SW480 (cell line): ENCODE measurements around the gene COX19.

Experiments used
- DNase-seq: peaks from one replicate; pipeline ENCODE4 v3.0.0-alpha.2; 2016; ENCODE audit warnings: low spot score

Gene COX19

GRCh38 chr7:978049-978346, 2.6 kb upstream of the COX19 start:
- no peak for DNase-seq

DNA sequence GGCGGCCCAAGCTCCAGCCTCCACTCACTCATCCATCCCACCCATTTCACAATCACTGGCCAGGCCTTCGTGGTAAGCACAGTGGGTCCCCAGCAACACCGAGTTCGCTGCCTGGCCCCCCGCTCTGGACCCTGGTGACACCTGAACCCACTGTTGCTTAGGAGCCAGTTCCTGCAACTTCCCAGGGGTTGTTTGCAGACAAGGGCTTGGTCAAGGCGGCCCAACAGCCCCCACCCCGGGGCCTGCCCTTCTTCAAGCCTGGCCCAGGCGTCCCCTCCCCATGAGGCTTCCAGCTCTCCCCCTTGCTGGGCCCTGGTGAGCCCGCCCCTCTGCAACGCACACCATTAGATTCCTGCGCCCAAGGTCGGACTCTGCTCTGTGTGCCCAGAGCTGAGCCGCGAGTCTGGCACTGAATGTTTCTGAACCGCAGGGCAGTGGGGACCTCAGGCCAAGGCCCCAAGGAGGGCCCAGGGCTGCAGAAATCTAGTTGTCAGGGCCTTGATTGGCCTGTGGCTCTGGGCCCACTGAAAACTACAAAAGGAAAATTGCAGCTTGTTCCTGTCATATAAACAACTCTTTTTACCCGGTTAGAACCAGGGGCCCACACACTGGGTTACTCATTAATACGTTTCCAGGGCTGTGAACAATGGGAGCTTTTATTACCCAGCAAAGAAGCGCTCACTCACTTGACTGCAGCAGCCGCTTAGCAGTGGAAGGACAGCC, 2.1 kb upstream of the COX19 start:
- peak; percentile 99 for DNase-seq

DNA sequence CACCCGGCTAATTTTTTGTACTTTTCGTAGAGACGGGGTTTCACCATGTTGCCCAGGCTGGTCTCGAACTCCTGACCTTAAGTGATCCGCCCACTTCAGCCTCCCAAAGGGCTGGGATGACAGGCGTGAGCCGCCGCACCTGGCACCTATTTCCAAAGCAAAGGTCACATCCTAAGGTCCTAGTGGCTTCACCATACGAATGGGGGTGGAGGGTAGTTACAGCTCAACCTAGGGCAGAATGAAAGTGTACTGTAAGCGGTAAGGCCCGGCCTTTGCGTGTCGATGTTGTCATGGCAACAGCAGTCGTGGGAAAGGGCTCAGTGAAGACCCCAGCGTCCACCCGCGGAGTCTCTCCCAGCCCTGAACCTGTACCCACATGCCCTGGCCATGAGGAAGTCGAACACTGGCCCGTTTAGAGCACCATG, 1.6 kb upstream of the COX19 start:
- peak; percentile 68 for DNase-seq

DNA sequence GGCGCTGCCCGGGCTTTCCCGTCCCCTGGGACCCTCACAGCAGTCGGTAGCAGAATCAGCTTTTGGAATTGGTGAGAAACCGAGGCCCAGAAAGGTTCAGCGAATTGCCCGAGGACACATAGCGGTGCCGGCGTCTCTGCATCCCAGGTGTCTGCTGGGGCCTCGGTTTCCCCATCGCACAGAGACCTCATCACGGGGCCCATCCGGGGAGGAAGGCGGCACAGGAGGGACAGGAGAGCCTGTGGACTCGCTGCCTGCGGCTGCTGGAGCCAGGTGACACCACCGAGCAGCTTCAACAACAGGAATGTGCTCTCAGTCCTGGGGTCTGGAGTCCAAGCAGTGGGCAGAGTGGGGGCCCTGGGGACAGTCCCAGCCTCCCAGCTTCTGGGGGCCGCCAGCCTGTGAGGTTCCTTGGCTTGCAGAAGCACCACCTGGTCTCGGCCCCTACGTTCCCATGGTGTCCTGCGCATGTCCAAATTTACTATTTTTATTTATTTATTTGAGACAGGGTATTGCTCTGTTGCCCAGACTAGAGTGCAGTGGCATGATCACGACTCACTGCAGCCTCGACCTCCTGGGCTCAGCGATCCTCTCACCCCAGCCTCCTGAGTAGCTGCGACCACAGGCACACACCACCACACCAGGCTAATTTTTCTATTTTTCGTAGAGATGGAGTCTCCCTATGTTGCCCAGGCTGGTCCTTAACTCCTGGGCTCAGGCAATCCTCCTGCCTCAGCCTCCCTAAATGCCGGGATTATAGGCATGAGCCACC, 539 bp upstream of the COX19 start:
- DNase-seq, result no peak

DNA sequence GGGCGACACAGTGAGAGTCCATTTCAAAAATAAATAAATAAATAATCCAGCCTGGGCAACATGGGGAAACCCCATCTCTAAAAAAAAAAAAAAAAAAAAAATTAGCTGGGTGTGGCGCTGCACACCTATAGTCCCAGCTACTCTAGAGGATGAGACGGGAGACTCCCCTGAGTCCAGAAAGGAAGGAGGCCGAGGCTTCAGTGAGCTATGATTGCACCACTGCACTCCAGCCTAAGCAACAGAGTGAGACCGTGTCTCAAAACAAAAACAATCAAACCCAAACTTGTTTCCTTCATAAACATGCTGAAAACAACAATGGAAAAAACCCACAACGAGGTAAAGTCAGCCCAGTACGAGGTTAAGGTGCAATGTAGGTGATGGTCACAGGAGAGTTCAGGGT, 1.2 kb downstream of the COX19 start:
- DNase-seq, result peak; percentile 52

- no peak for DNase-seq
Observed at GRCh38 chr7:973312-973711, 2.0 kb downstream of the COX19 start.

GRCh38 chr7:972676-973309, 2.6 kb downstream of the COX19 start:
- DNase-seq, result no peak

- DNase-seq, result no peak
Observed at GRCh38 chr7:972110-972509, 3.2 kb downstream of the COX19 start.

DNA sequence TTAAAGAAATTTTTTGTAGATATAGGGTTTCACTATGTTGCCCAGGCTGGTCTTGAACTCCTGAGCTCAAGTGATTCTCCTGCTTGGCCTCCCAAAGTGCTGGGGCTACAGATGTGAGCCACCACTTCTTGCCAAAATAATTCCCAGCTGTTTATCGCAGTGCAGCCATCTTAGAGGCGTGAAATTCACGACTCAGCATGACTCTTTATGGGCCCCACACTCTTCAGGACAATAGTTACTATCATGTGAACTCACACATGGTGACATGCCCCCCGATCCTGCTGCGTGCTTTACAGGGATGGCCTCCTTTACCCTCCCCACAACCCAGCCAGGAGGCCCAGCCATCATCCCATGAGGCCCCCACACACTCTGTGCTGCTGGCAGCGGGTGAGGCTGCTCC, 4.6 kb downstream of the COX19 start:
- no peak for DNase-seq

DNA sequence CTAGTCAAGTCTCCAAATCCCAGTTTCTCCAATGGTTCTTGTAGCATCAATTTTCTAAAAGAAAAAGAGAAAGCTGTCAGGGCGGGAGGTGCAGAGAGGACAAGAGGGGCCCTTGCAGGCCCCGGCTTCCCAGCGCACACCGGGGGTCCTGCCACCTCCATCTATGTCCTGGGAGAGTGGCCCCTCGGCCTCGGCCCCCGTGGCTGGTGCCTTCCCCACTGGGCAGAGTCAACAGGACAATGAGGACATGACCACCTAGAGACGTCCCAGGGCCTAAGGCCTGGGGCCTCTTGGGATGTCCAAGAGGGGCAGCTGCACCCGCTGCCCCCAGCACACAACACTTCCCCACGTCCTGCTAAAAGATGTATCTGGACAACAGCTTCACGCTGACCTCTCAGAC, 5.9 kb downstream of the COX19 start:
- DNase-seq, result no peak

DNA sequence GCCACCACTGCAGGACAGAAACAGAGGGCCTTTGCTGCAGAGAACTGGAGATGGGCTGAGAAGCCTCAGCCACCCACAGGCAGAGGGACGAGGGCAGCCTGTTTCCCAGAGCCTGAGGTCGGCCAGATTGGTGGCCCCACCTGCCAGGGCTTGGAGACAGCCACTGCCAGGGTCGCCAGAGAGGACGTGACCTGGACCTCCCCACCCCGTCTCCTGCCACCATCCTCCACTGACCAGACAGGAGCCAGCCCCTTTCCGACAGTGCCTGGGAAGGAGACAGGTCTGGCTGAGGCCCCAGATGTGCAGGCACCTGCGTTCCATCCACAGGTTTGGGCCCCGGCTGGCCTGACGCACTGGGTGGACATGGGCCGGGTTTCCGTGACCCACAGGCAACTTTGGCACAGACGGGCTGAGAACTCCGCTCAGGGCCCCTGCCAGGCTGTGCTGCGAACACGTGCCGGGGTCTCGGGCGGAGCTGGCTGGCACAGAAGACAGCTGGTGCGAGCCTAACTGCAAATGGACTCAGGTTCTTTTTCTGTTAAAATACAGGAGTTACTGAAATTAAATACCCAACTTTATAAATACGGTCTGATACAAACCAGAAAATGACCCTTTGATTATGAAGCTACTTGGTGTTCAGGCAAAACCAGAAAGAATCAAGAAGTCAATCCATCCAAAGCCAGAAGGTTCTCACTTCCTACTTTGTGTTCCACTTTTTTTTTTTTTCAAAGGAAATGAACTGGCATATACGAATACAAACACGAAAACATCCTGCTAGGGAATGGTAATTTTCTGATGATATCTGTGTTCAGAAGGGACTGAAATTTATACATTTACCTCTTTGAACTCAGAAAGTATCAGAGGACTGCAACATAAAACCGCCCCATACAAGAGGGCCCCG, 6.9 kb downstream of the COX19 start:
- no peak for DNase-seq

DNA sequence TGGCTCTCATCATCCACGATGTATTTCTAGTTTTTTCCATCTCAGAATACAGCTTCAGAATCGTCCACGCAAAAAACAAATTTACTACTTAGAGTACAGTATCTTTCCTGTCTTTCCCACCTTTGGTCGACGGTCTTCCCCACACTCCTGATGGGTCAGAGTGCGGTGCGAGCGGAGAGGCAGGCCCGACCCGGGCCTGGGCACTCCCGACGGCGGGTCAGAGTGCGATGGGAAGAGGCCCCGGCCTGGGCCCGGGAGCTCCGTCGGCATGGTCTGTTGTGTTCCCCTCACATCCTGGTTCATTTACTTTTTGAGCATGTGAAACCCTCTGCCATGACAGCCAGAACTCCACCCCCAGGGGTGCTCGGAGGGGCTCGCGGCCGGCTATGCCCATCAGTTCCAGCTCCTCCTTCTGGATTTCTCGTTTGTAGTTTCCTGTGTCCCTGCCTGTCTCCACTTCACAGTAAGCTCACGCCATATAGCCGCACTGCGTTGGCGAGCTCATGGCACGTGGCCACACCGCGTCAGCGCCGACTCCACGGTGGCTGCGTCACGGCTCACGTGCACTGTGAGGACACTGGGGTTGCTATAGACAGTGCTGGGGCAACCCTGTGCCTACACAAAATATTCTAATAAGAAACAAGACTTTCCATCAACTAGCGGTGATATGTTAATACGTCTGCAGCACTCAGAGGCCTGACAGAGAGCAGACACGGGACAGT, 7.8 kb downstream of the COX19 start:
- DNase-seq, result no peak

DNA sequence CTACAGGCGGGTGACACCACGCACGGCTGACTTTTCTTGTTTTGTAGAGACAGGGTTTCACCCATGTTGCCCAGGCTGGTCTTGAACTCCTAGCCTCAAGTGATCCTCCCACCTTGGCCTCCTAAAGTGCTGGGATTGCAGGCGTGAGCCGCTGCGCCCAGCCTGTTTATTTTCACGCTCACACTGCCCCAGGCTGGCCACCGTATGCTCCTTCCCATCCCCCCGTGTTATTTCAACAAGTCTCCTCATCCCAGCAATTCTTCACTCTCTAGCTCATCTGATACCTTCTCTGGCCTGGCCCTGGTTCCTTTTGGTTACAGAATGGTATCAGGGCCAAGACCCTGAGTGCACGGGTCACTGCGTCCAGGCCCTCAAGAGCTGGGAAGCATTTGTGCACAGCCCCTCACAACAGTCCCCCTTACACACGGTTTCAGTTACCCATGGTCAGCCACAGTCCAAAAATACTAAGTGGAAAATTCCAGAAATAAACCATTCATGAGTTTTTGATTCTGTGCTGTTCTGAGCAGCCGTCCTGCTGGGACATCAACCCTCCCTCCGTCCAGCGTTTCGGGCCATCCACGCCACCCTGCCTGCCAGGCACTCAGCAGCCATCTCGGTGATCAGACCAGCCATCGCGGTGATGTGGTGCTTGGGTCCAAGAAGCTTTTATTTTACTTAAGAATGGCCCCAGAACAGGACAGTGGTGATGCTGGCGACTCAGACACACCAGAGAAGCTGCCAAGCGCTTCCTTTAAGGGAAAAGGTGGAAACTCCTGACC, 8.9 kb downstream of the COX19 start:
- no peak for DNase-seq

DNA sequence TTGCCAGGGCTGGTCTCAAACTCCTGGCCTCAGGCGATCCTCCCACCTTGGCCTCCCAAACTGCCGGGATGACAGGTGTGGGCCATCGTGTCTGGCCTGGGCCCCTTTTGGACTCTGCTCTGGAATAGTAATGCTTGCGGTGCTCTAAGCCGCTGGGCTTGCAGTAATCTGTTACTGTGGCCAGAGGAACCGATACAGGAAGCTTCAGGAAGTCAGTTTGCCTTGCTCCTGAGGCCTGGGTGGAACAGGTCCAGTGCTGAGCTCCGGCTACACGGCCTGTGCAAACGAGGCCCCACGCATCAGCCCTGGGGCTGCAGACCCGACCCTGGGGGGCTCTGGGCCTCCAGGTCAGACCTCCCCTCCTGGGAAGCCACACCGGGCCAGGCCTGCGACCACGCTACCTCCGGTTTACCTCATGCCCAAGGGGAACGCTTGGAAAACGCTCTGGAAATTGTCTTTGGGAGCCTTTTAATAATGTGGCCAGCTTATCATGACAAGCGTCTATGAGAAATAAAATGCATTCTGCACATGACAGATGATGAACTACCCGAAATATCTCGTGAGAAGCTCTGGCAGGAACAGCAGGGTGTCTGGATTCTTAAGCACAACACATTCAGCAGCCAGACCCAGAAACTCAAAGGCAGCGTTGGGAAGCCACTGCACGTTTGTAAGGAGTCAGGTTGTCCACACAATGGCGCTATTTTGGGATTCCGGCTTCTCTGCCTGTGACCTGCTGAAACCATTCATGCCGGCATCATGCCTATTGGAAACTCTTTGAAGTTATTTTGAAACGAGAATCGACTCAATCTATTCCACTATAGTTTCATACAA, 10.7 kb downstream of the COX19 start:
- peak; percentile 62 for DNase-seq

DNA sequence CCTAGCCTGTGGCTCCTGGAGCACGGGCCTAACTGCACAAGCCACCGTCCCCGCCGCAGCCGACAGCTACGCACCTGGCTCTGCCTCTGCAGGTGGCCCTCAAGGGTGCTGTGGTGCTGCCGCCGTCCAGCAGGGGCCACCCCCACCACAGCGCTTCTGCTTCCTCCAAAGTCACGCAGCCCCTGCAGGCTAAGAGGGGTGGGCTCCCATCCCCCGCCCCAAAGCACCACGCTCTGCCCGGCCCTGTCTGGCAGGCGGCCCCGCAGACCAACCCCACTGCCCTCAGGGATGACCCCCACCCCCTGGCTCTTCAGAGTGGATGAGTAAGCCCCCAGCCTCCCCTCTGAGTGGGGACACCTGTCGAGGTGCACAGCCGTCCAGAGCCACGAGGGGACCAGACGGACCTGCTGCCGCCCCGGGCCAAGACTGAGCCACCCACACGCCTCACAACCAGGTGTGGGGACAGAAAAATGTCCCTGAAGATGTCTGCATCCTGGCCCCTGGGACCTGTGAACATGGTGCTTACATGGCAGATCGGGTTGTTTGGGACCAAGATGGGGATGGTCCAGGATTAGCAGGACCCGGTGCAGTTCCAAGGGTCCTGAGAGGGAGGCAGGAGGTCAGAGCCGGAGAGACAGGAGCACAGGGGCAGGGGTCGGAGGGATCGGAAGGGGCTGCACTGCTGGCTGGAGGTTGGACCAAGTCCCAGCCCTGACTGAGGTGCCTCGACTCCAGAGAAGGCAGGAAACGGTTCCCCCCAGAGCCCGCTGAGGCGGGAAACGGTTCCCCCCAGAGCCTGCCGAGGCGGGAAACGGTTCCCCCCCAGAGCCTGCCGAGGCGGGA, 11.9 kb downstream of the COX19 start:
- no peak for DNase-seq

GRCh38 chr7:962401-963081, 12.8 kb downstream of the COX19 start:
- DNase-seq, result no peak

GRCh38 chr7:961546-962400, 13.6 kb downstream of the COX19 start:
- DNase-seq, result no peak
